SK-N-SH treated with all-trans-retinoic acid at 6 μM for 48 hours (cell line): ENCODE measurements around the gene CTCF.

Experiments
- ARNTL ChIP-seq: fragments of 450-650 bp; formaldehyde crosslinking; IDR thresholded peaks from 2 replicates; pipeline ENCODE4 v1.5.0; 2020; ENCODE audit warnings: low read depth, mild to moderate bottlenecking, moderate library complexity, borderline replicate concordance
- CREB5 ChIP-seq: fragments of 250-450 bp; sonication (Bioruptor Pico); IDR thresholded peaks from 2 replicates; pipeline ENCODE4 v1.5.1; 2020; ENCODE audit warnings: low read depth, mild to moderate bottlenecking, moderate library complexity
- CSDC2 ChIP-seq: fragments of 250-450 bp; sonication (Bioruptor Pico); IDR thresholded peaks from 2 replicates; pipeline ENCODE4 v1.5.0; 2020; ENCODE audit warnings: mild to moderate bottlenecking, moderate library complexity
- ESRRG ChIP-seq: fragments of 250-450 bp; sonication (Bioruptor Pico); IDR thresholded peaks from 2 replicates; pipeline ENCODE4 v1.6.1; 2021; ENCODE audit warnings: mild to moderate bottlenecking
- PATZ1 ChIP-seq: fragments of 250-450 bp; sonication (Bioruptor Pico); IDR thresholded peaks from 2 replicates; pipeline ENCODE4 v1.8.0; 2020; ENCODE audit warnings: mild to moderate bottlenecking, moderate library complexity, borderline replicate concordance
- POU6F1 ChIP-seq: fragments of 250-450 bp; sonication (Bioruptor Pico); IDR thresholded peaks from 2 replicates; pipeline ENCODE4 v1.8.0; 2021; ENCODE audit warnings: low read depth, mild to moderate bottlenecking, moderate library complexity, borderline replicate concordance
- PPARA ChIP-seq: fragments of 250-450 bp; sonication (Bioruptor Pico); IDR thresholded peaks from 2 replicates; pipeline ENCODE4 v1.5.0; 2020; ENCODE audit warnings: mild to moderate bottlenecking, borderline replicate concordance
- RARB ChIP-seq: fragments of 250-450 bp; sonication (Bioruptor Pico); IDR thresholded peaks from 2 replicates; pipeline ENCODE4 v1.8.0; 2021; ENCODE audit warnings: mild to moderate bottlenecking, moderate library complexity
- TCF4 ChIP-seq: fragments of 250-450 bp; sonication (Bioruptor Pico); IDR thresholded peaks from 2 replicates; pipeline ENCODE4 v1.8.0; 2021; ENCODE audit warnings: mild to moderate bottlenecking, moderate library complexity, borderline replicate concordance
- ZC3H10 ChIP-seq: fragments of 250-450 bp; sonication (Bioruptor Pico); IDR thresholded peaks from 2 replicates; pipeline ENCODE4 v1.5.1; 2021; ENCODE audit warnings: mild to moderate bottlenecking, moderate library complexity
- ZFP3 ChIP-seq: fragments of 250-450 bp; sonication (Bioruptor Pico); IDR thresholded peaks from 2 replicates; pipeline ENCODE4 v1.5.0; 2020; ENCODE audit warnings: mild to moderate bottlenecking, moderate library complexity
- ZNF565 ChIP-seq: fragments of 450-650 bp; formaldehyde crosslinking; conservative IDR thresholded peaks from 2 replicates; pipeline ENCODE4 v1.5.0; 2020; ENCODE audit warnings: low read depth, mild to moderate bottlenecking, moderate library complexity
- ZNF70 ChIP-seq: fragments of 450-650 bp; formaldehyde crosslinking; IDR thresholded peaks from 2 replicates; pipeline ENCODE4 v1.5.0; 2020; ENCODE audit warnings: mild to moderate bottlenecking, moderate library complexity

- TF ChIP-seq ESRRG (CRISPR knock-in tag) (no peak), CSDC2 (CRISPR knock-in tag) (no peak), ZC3H10 (CRISPR knock-in tag) (no peak), ZNF565 (no peak), RARB (CRISPR knock-in tag) (no peak), ZNF70 (CRISPR knock-in tag) (no peak), CREB5 (CRISPR knock-in tag) (no peak), POU6F1 (CRISPR knock-in tag) (no peak), PATZ1 (CRISPR knock-in tag) (no peak), ARNTL (CRISPR knock-in tag) (no peak), ZFP3 (CRISPR knock-in tag) (no peak), PPARA (CRISPR knock-in tag) (no peak), TCF4 (CRISPR knock-in tag) (no peak)
Measured at GRCh38 chr16:67593701-67594100, 31.4 kb downstream of the CTCF start.
